ENCODE measurements around the gene KCNQ1. TPM values are rescaled to one million over a fixed set of nuclear protein-coding genes. Genes with fewer than 3 reads are reported as not detected.

The KCNQ1 gene
- polyA plus RNA-seq, 1 of the 3 experiments (the other 2 are of a cell fraction), result 0.05 TPM

DNA sequence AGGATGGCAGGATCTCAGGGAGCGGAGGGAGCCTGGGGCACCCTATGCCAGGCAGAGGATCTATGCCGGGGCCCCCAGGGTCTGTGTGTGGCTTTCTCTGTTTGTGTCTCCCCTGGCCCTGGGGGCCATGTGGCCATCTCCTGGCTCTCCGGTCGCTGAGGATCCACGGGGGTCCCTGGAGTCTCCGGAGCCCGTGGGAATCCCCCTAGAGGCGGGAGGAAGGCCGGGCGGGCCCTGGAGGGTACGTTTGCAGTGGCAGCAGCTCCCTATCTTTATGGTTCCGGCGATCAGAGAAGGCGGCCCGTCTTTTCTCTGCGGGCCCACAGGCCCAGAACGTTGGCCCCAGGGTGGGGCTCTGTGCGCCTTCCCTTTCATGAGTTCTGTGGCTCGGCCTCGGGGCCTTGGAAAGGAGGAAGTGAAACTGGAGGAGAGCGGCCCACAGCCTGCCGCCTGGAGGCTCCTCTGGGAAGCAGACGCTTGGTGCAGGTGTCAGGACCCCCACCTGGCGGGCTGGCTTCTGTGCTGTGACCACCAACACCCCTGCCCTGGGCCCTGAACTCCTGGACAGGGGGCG lies 82.1 kb downstream of the KCNQ1 start:
- no peaks in the 10 kb centered on the region for H4K20me1 ChIP-seq (ENCODE audit: insufficient read depth)
- ChIA-PET CTCF (interaction anchor here (0.6 to 14.0 kb wide), 9 partner anchors 8 to 366 kb away, joined by 3 to 461 read pairs (median 4); no protein-coding TSS in a partner anchor), POLR2A (interaction anchor here (0.6 kb wide), 1 partner anchor 98 kb away, joined by 3 read pairs; no protein-coding TSS in a partner anchor)
- no peak overlapping the region for H3K4me2 ChIP-seq
- no peaks in the 10 kb centered on the region for H3F3A ChIP-seq (replicated peaks; ENCODE audit: insufficient read depth)
- H2AFZ ChIP-seq (ENCODE audit: low read depth), result no peak overlapping the region
- no peak overlapping the region for H3K9ac ChIP-seq
- no peaks in the 10 kb centered on the region for H3K79me2 ChIP-seq (ENCODE audit: insufficient read depth)
- DNase-seq, result no peak
- no peaks in the 10 kb centered on the region for H3K9me3 ChIP-seq
- no peaks in the 10 kb centered on the region for H3K27me3 ChIP-seq (ENCODE audit: insufficient read depth)
- peaks cover 0 to 5% of the 10 kb centered on the region in 2 experiments; a peak in 1 of 4 replicates for H3K4me1 ChIP-seq (ENCODE audit: control insufficient read depth in 1 of 2, insufficient read depth in 2 of 2, low read depth in 1 of 2, low read length in 1 of 2)
- 67% methylated on average over 12 of the region's 25 CpGs for WGBS (ENCODE audit: low lambda C conversion rate)
- H3K9me2 ChIP-seq, result no peaks in the 10 kb centered on the region
- H3K27ac ChIP-seq (ENCODE audit: low read depth in 2 of 2, low read length in 1 of 2), result no peak overlapping the region
- no peaks in the 10 kb centered on the region for H3K36me3 ChIP-seq (replicated peaks in 1 of 2; ENCODE audit: control insufficient read depth in 1 of 2, insufficient read depth in 2 of 2, low read length in 1 of 2)
- H3K4me3 ChIP-seq (ENCODE audit: low read depth in 2 of 2, low read length in 1 of 2), result no peak overlapping the region
- TF ChIP-seq NRF1 (IDR thresholded peaks at IDR 0.05; ENCODE audit: low read depth, low read length) (no peak), RFX5 (IDR thresholded peaks at IDR 0.05; ENCODE audit: low read length) (no peak), NFIC (IDR thresholded peaks at IDR 0.05; ENCODE audit: borderline replicate concordance) (no peak), IRF3 (IDR thresholded peaks at IDR 0.05; ENCODE audit: low read depth, low read length) (no peak), MXI1 (IDR thresholded peaks at IDR 0.05; ENCODE audit: low read depth, low read length) (no peak)

GRCh38 chr11:2527621-2528291 lies 82.9 kb downstream of the KCNQ1 start:
- no peak overlapping the region for H3K27ac ChIP-seq (ENCODE audit: low read depth in 2 of 2, low read length in 1 of 2)
- WGBS (ENCODE audit: low lambda C conversion rate), result 77% methylated on average over 7 of the region's 22 CpGs
- POLR2A ChIA-PET, result no interaction called here
- peaks cover 0 to 5% of the 10 kb centered on the region in 2 experiments; a peak in 1 of 4 replicates for H3K4me1 ChIP-seq (ENCODE audit: control insufficient read depth in 1 of 2, insufficient read depth in 2 of 2, low read depth in 1 of 2, low read length in 1 of 2)
- H3K9ac ChIP-seq, result no peak overlapping the region
- H3K79me2 ChIP-seq (ENCODE audit: insufficient read depth), result no peaks in the 10 kb centered on the region
- H4K20me1 ChIP-seq (ENCODE audit: insufficient read depth), result no peaks in the 10 kb centered on the region
- H3K36me3 ChIP-seq (replicated peaks in 1 of 2; ENCODE audit: control insufficient read depth in 1 of 2, insufficient read depth in 2 of 2, low read length in 1 of 2), result no peaks in the 10 kb centered on the region
- DNase-seq, result no peak
- H3F3A ChIP-seq (replicated peaks; ENCODE audit: insufficient read depth), result no peaks in the 10 kb centered on the region
- no peaks in the 10 kb centered on the region for H3K9me3 ChIP-seq
- H2AFZ ChIP-seq (ENCODE audit: low read depth), result no peak overlapping the region
- H3K4me2 ChIP-seq, result no peak overlapping the region
- CTCF ChIA-PET, result interaction anchor here (0.6 to 14.0 kb wide), 10 partner anchors 9 to 365 kb away, joined by 3 to 461 read pairs (median 4); no protein-coding TSS in a partner anchor
- H3K4me3 ChIP-seq (ENCODE audit: low read depth in 2 of 2, low read length in 1 of 2), result no peak overlapping the region
- H3K27me3 ChIP-seq (ENCODE audit: insufficient read depth), result no peaks in the 10 kb centered on the region
- H3K9me2 ChIP-seq, result no peaks in the 10 kb centered on the region
- no peak for TF ChIP-seq YY1 (IDR thresholded peaks at IDR 0.05; ENCODE audit: low read depth)
- no peak for TF ChIP-seq RXRA (IDR thresholded peaks at IDR 0.05; ENCODE audit: borderline replicate concordance, low read depth)
- no peak for TF ChIP-seq RCOR1 (IDR thresholded peaks at IDR 0.05; ENCODE audit: low read length)
- TF ChIP-seq MEF2A (IDR thresholded peaks at IDR 0.05; ENCODE audit: borderline replicate concordance, low read depth), result no peak
- no peak for TF ChIP-seq SIN3A (IDR thresholded peaks at IDR 0.05; ENCODE audit: borderline replicate concordance, low read depth, low read length)
- no peak for TF ChIP-seq GATA2 (CRISPR knock-in tag; IDR thresholded peaks at IDR 0.05)
- TF ChIP-seq ZBTB33 (IDR thresholded peaks at IDR 0.05; ENCODE audit: borderline replicate concordance, low read depth), result no peak
- TF ChIP-seq GABPA (IDR thresholded peaks at IDR 0.05; ENCODE audit: low read depth), result no peak
- no peak for TF ChIP-seq EZH2phosphoT487 (IDR thresholded peaks at IDR 0.05; ENCODE audit: borderline replicate concordance, low read depth)
- TF ChIP-seq, protein P1, sequence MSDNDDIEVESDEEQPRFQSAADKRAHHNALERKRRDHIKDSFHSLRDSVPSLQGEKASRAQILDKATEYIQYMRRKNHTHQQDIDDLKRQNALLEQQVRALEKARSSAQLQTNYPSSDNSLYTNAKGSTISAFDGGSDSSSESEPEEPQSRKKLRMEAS (IDR thresholded peaks at IDR 0.05; ENCODE audit: low read depth), result no peak
- TF ChIP-seq NFIC (IDR thresholded peaks at IDR 0.05; ENCODE audit: borderline replicate concordance), result no peak
- TF ChIP-seq IRF3 (IDR thresholded peaks at IDR 0.05; ENCODE audit: low read depth, low read length), result no peak
- TF ChIP-seq, protein P2, sequence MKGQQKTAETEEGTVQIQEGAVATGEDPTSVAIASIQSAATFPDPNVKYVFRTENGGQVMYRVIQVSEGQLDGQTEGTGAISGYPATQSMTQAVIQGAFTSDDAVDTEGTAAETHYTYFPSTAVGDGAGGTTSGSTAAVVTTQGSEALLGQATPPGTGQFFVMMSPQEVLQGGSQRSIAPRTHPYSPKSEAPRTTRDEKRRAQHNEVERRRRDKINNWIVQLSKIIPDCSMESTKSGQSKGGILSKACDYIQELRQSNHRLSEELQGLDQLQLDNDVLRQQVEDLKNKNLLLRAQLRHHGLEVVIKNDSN (IDR thresholded peaks at IDR 0.05; ENCODE audit: borderline replicate concordance, low read depth), result no peak

Data from SK-N-SH (cell line).